Nephron (organoid): Measurements from ENCODE around the gene PDZK1IP1.
A peak's percentile ranks its signal among the peaks of the same experiment; 100 is the strongest.
"Not testable (repeated sequence)": the region's sequence is repeated elsewhere in the genome, so short reads cannot be mapped to it uniquely, and the experiment has no call there.

Experiments
- H3K27ac Mint-ChIP-seq, 3 experiments: 2 replicates each; pipeline ENCODE4 v1.8.0; 2020; ENCODE audit warnings: mixed read lengths in 3 of 3, mild to moderate bottlenecking in 2 of 3, moderate library complexity in 1 of 3
- H3K27me3 Mint-ChIP-seq: 2 replicates; pipeline ENCODE4 v1.8.0; 2021; ENCODE audit warnings: low read depth, mild to moderate bottlenecking, moderate library complexity, mixed read lengths
- H3K36me3 Mint-ChIP-seq: 2 replicates; pipeline ENCODE4 v1.8.0; 2020; ENCODE audit warnings: low read depth, mixed read lengths
- H3K4me1 Mint-ChIP-seq: 2 replicates; pipeline ENCODE4 v1.8.0; 2020; ENCODE audit warnings: mixed read lengths
- H3K4me3 Mint-ChIP-seq, 3 experiments: 2 replicates each; pipeline ENCODE4 v1.8.0; 2020; ENCODE audit warnings: mild to moderate bottlenecking in 3 of 3, mixed read lengths in 3 of 3, moderate library complexity in 2 of 3
- H3K9me3 Mint-ChIP-seq: 2 replicates; pipeline ENCODE4 v1.8.0; 2020; ENCODE audit warnings: mixed read lengths
- CTCF ChIP-seq, 3 experiments: fragments of 200-600 bp; sonication (generic); IDR thresholded peaks; one replicate each; pipeline ENCODE4 v1.5.0; 2021; ENCODE audit warnings: antibody characterized with exemption in 3 of 3; ENCODE audit not compliant: unreplicated experiment in 3 of 3

The PDZK1IP1 gene

GRCh38 chr1:47147047-47147785 is 42.6 kb downstream of the PDZK1IP1 start:
- Mint-ChIP-seq H3K36me3 (no peaks in the 10 kb centered on the region), H3K27ac (no peak overlapping the region), H3K4me1 (peaks cover 5% of the 10 kb centered on the region), H3K27me3 (peaks cover 9% of the 10 kb centered on the region), H3K9me3 (peaks cover 5% of the 10 kb centered on the region), H3K4me3 (no peak overlapping the region)
- no peak for TF ChIP-seq CTCF (IDR thresholded peaks at IDR 0.05; ENCODE audit: unreplicated experiment in 3 of 3)

- H3K27me3 Mint-ChIP-seq, H3K9me3 Mint-ChIP-seq, H3K4me3 Mint-ChIP-seq, H3K27ac Mint-ChIP-seq, H3K36me3 Mint-ChIP-seq, H3K4me1 Mint-ChIP-seq: not testable (repeated sequence)
Measured at GRCh38 chr1:47146495-47146894, 43.3 kb downstream of the PDZK1IP1 start.

DNA sequence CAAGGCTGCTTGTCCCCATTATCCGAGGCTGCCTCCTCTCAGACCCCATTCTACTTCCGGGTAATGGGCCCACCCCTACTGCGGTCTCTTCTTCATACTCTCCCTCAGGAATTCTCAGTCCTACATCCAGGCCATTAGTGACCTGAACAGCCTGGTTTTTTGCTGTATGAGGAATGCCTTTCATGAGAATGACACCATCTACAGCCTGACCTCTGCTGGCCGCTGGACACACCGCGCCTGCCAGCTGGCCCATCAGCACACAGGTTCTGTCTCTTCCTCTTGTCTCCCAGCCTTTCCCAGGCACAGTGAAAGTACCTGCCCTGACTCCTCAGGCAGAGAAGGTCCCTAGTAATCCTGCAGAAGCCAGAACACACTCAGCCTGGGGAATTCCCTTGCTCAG is 46.2 kb downstream of the PDZK1IP1 start:
- not testable (repeated sequence) for H3K4me3 Mint-ChIP-seq, H3K4me1 Mint-ChIP-seq

DNA sequence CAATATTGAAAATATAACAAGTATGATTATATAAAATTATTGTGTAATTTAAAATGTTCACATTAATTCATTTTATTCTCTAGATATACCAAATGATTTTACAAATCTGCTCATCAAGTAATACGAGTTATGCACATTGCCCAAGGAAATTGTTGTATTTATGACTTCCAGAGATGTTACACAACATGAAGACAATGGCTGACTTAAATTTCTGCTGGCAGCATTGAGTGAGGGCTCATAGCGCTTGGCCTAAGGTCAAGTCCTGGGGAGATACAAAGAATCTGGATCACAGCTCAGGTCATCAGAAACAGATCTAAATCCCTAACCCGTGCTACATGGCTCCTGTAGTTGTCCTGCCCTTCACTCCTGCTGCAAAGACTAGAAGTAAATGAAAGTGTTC is 49.5 kb downstream of the PDZK1IP1 start:
- not testable (repeated sequence) for H3K4me3 Mint-ChIP-seq, H3K9me3 Mint-ChIP-seq, H3K4me1 Mint-ChIP-seq, H3K36me3 Mint-ChIP-seq, H3K27ac Mint-ChIP-seq, H3K27me3 Mint-ChIP-seq

More for the DNA sequence above, 46.2 kb downstream of the PDZK1IP1 start:
- peak; percentile 11 to 16 (median 14) for TF ChIP-seq CTCF (IDR thresholded peaks at IDR 0.05; ENCODE audit: unreplicated experiment in 3 of 3)
- not testable (repeated sequence) for H3K27me3 Mint-ChIP-seq, H3K27ac Mint-ChIP-seq, H3K36me3 Mint-ChIP-seq, H3K9me3 Mint-ChIP-seq

DNA sequence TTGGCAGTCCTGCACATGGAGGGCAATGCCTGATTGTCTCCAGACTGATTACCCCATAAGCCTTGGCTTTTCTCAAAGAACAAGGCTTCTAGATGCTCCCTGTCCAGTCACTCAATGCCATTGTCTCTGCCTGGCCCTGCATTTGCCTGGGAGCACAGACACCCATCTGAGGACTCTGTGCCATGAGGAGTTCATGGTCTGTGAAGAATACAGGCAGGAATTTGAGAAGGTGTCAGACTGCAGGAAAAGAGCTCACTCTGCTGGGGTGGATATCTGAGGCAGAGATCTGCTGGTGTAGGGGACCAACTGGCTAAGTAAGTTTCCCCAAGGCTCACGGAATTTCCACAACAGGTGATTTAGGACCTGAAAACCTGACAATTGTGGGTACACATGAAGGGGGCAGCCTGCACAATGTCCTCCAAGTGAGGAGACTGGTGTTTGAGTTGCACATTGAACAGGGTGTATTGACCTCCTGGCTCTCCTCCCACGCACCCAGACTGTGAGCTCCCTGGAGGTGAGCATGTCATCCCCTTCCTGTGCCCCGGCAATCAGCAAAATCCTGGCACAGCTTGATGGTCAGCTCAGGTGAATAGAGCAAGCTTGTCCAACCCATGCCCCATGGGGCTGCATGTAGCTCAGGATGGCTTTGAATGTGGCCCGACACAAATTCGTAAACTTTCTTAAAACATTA is 51.8 kb downstream of the PDZK1IP1 start:
- Mint-ChIP-seq H3K4me3 (no peak overlapping the region), H3K9me3 (no peaks in the 10 kb centered on the region), H3K36me3 (no peaks in the 10 kb centered on the region), H3K27me3 (peaks cover 7% of the 10 kb centered on the region), H3K4me1 (no peaks in the 10 kb centered on the region), H3K27ac (no peak overlapping the region)
- TF ChIP-seq CTCF (IDR thresholded peaks at IDR 0.05; ENCODE audit: unreplicated experiment in 3 of 3) = no peak

DNA sequence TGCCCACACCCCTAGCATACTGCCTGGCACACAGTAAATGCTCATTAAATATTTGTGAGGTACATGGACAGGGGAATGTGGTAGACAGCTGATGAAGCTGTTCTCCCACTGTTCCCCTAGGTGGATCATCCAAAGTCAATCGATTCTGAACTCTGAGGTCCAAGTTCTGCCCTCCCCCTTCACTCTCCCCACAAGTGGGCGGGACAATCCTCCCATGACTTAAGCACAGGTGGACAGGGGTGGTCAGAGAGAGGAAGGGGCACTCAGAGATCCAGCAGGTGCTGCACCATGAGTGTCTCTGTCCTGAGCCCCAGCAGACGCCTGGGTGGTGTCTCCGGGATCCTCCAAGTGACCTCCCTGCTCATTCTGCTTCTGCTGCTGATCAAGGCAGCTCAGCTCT is 52.6 kb downstream of the PDZK1IP1 start, which contains the start of gene CYP4A22:
Gene CYP4A22, plus strand, starts transcription at position 244 of the 400 bp plus-strand sequence. Its CDS starts 45 bp downstream, at position 289.
- Mint-ChIP-seq H3K4me3 (no peak within 1 kb of the TSS), H3K27me3 (peaks cover 4% of the 10 kb centered on the region), H3K27ac (no peak within 1 kb of the TSS), H3K36me3 (no peaks in the 10 kb centered on the region), H3K4me1 (no peaks in the 10 kb centered on the region), H3K9me3 (no peaks in the 10 kb centered on the region)
- TF ChIP-seq CTCF (IDR thresholded peaks at IDR 0.05; ENCODE audit: unreplicated experiment in 3 of 3) = no peak
